Right renal cortex interstitium (tissue), 3 donors: ENCODE measurements around the gene C3orf80. TPM values are rescaled to one million over a fixed set of nuclear protein-coding genes. Genes with fewer than 3 reads are reported as not detected.

Source experiments
- polyA plus RNA-seq, 3 donors: library from polyadenylated mRNA; unstranded; fragments of 120-200 nt; gene quantifications; one replicate each; pipeline ENCODE4 v1.2.1, GENCODE V29; 2013; ENCODE audit not compliant: insufficient read length in 3 of 3

C3orf80 gene
- polyA plus RNA-seq, 3 donors, result 0.25 to 0.35 (median 0.34) TPM

Other genes with a start within 250 kb of the C3orf80 start
- gene IL12A, start 236.6 kb upstream of the C3orf80 start, polyA plus RNA-seq, result 1 to 10 TPM in 1 of 3 donors, under 1 TPM in 2; 0.85 to 1.0 (median 0.87) TPM
- gene IFT80, start 173.8 kb downstream of the C3orf80 start, polyA plus RNA-seq, result 10 to 100 TPM; 52.0 to 61.4 (median 58.6) TPM
- gene SMC4, start 174.2 kb downstream of the C3orf80 start, polyA plus RNA-seq, result 100 to 1,000 TPM in 2 of 3 donors, 10 to 100 TPM in 1; 96.7 to 123 (median 107) TPM
- 10 to 100 TPM; 16.2 to 18.9 (median 18.1) TPM for gene TRIM59, start 224.4 kb downstream of the C3orf80 start, polyA plus RNA-seq